Measurements from ENCODE around the gene SDHB.

GRCh38 chr1:16979475-16980327 is 74.1 kb downstream of the SDHB start:
- TF ChIP-seq CTCF (IDR thresholded peaks at IDR 0.05), result no peak
- no peak for TF ChIP-seq EZH2phosphoT487 (IDR thresholded peaks at IDR 0.05; ENCODE audit: borderline replicate concordance, low read depth)
- no peak for TF ChIP-seq GABPA (IDR thresholded peaks at IDR 0.05; ENCODE audit: low read depth)
- TF ChIP-seq EP300 (IDR thresholded peaks at IDR 0.05; ENCODE audit: borderline replicate concordance in 1 of 2, low read depth in 1 of 2, low read length in 1 of 2), result no peak
- no peak for TF ChIP-seq JUND (IDR thresholded peaks at IDR 0.05)
- TF ChIP-seq NFIC (IDR thresholded peaks at IDR 0.05; ENCODE audit: borderline replicate concordance), result no peak
- no peak for TF ChIP-seq POLR2AphosphoS5 (IDR thresholded peaks at IDR 0.05; ENCODE audit: low read depth, low read length)
- 0 out of 2 replicates have a peak, but pooled peaks have one; percentile 5 for TF ChIP-seq TAF1 (IDR thresholded peaks at IDR 0.05; ENCODE audit: borderline replicate concordance, low read depth, low read length)
